Measurements from ENCODE around the gene PDE10A. TPM values are rescaled to one million over a fixed set of nuclear protein-coding genes. Genes with fewer than 3 reads are reported as not detected.
A peak's percentile ranks its signal among the peaks of the same experiment; 100 is the strongest.

Gene PDE10A
- total and polyA plus RNA-seq, 8 donors = 0.78 to 58.2 (median 4.0) TPM; not detected in 1

DNA sequence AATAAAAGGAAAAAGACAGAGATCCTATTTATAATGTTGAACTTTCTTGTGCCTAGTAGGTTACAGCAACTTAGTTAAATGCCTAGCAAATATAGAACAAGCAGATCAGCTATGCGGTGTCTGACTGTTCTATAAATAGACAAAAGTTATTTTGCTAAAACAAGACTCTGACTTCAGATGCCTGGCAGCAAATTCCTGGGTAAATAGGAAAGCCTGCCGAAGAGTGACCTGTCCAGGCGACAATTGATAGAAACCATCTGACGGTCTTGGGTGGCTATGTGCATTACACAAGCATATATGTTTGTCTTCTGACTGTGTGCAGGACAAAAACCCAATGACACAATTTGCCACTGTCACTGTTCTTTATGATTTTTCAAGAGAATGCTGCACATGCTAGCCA, 38.0 kb upstream of the PDE10A start:
- Histone ChIP-seq H3K27me3 (no peaks in the 10 kb centered on the region), H3K4me1 (peaks cover 0 to 11% (median 3%) of the 10 kb centered on the region in 4 donors), H3K4me3 (no peak overlapping the region), H3K27ac (no peak overlapping the region), H3K9me3 (peaks cover 0 to 12% (median 4%) of the 10 kb centered on the region in 4 donors), H3K36me3 (no peaks in the 10 kb centered on the region)
- intact Hi-C loops (cut with DNase I; ENCODE audit: low total_unique reads) = no loop called here
- TF ChIP-seq POLR2A (IDR thresholded peaks at IDR 0.05) (no peak), POLR2AphosphoS5 (IDR thresholded peaks at IDR 0.05) (no peak), EP300 (IDR thresholded peaks at IDR 0.05) (no peak)
- TF ChIP-seq, protein P1, sequence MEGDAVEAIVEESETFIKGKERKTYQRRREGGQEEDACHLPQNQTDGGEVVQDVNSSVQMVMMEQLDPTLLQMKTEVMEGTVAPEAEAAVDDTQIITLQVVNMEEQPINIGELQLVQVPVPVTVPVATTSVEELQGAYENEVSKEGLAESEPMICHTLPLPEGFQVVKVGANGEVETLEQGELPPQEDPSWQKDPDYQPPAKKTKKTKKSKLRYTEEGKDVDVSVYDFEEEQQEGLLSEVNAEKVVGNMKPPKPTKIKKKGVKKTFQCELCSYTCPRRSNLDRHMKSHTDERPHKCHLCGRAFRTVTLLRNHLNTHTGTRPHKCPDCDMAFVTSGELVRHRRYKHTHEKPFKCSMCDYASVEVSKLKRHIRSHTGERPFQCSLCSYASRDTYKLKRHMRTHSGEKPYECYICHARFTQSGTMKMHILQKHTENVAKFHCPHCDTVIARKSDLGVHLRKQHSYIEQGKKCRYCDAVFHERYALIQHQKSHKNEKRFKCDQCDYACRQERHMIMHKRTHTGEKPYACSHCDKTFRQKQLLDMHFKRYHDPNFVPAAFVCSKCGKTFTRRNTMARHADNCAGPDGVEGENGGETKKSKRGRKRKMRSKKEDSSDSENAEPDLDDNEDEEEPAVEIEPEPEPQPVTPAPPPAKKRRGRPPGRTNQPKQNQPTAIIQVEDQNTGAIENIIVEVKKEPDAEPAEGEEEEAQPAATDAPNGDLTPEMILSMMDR (IDR thresholded peaks at IDR 0.05) = no peak
- DNase-seq = peak in 1 of 2 donors; percentile 17
- 61 to 73% (median 63%) methylated on average over 4 of the region's 4 CpGs for WGBS, 5 donors

DNA sequence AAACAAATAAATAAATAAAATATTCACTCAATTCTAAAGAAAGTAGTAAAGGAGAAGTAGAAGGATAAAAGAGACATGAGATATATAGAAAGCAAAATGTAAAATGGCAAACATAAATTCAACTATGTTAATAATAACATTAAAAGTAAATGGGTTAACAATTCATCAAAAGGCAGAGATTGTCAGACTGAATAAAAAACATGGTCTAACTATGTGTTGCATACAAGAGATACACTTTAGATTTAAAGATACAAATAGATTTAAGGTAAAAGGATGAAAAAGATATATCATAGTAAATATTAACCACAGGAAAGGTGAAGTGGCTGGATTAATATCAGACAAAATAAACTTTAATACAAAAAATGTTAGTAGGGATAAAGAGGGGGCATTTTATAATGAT, 35.8 kb upstream of the PDE10A start:
- H3K4me3 ChIP-seq = no peak overlapping the region
- no peaks in the 10 kb centered on the region for H3K27me3 ChIP-seq
- H3K36me3 ChIP-seq = no peaks in the 10 kb centered on the region
- peaks cover 0 to 12% (median 4%) of the 10 kb centered on the region in 4 donors for H3K9me3 ChIP-seq
- intact Hi-C loops (cut with DNase I; ENCODE audit: low total_unique reads) = no loop called here
- no peak overlapping the region for H3K27ac ChIP-seq
- no peak for DNase-seq
- H3K4me1 ChIP-seq = peaks cover 0 to 4% (median under 1%) of the 10 kb centered on the region in 4 donors
- TF ChIP-seq EP300 (IDR thresholded peaks at IDR 0.05) = no peak
- TF ChIP-seq POLR2A (IDR thresholded peaks at IDR 0.05) = no peak
- TF ChIP-seq, protein P1 (IDR thresholded peaks at IDR 0.05) = no peak
- no peak for TF ChIP-seq POLR2AphosphoS5 (IDR thresholded peaks at IDR 0.05)

DNA sequence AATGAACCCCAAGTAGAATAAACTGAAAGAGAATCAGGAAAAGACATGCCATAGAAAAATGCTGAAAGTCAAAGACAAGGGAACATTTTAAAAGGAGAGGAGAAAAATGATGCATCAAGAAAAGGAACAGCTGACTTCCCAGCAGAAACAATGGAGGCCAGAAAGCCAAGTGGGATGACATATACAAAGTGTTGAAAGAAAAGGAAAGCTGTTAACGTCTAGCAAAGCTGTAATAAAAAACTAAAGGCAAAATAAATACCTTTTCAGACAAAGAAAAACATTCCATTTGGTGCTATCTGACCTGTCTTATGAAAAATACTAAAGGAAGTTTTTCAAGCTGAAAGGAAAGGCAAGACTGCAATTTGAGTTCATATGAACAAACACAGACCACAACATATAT, 34.1 kb upstream of the PDE10A start:
- no peak overlapping the region for H3K4me3 ChIP-seq
- peaks cover 0 to 12% (median 4%) of the 10 kb centered on the region in 4 donors for H3K9me3 ChIP-seq
- H3K27ac ChIP-seq = no peak overlapping the region
- no peaks in the 10 kb centered on the region for H3K4me1 ChIP-seq
- 23 to 44% (median 35%) methylated on average over 1 of the region's 1 CpG for whole genome bisulfite sequencing, 5 donors
- no peak for DNase-seq
- TF ChIP-seq, protein P1 (IDR thresholded peaks at IDR 0.05) = no peak
- TF ChIP-seq POLR2AphosphoS5 (IDR thresholded peaks at IDR 0.05) (no peak), POLR2A (IDR thresholded peaks at IDR 0.05) (no peak), EP300 (IDR thresholded peaks at IDR 0.05) (no peak)
- H3K27me3 ChIP-seq = peaks cover 0 to 2% (median 0%) of the 10 kb centered on the region in 3 donors
- no peaks in the 10 kb centered on the region for H3K36me3 ChIP-seq
- intact Hi-C loops (cut with DNase I; ENCODE audit: low total_unique reads) = no loop called here

- Histone ChIP-seq H3K27ac (no peak overlapping the region), H3K4me3 (no peak overlapping the region), H3K9me3 (peaks cover 0 to 12% (median 4%) of the 10 kb centered on the region in 4 donors), H3K4me1 (no peaks in the 10 kb centered on the region), H3K27me3 (peaks cover 0 to 5% (median 0%) of the 10 kb centered on the region in 3 donors), H3K36me3 (no peaks in the 10 kb centered on the region)
- WGBS, 5 donors = 58 to 80% (median 75%) methylated on average over 8 of the region's 8 CpGs
- intact Hi-C loops (cut with DNase I; ENCODE audit: low total_unique reads) = no loop called here
- TF ChIP-seq, protein P1 (IDR thresholded peaks at IDR 0.05) = no peak
- TF ChIP-seq EP300 (IDR thresholded peaks at IDR 0.05) (no peak), POLR2A (IDR thresholded peaks at IDR 0.05) (no peak), POLR2AphosphoS5 (IDR thresholded peaks at IDR 0.05) (no peak)
- DNase-seq = no peak
These were observed 32.9 kb upstream of the PDE10A start for GRCh38 chr6:165695722-165696515.
